ENCODE results near the gene COG6.

Gene COG6

GRCh38 chr13:39729156-39729555, 73.7 kb downstream of the COG6 start:
- Histone ChIP-seq H3K9ac (ENCODE audit: low read length) (no peak overlapping the region), H3F3A (ENCODE audit: insufficient read depth, low read length) (no peaks in the 10 kb centered on the region), H3K27me3 (replicated peaks; ENCODE audit: insufficient read depth, low read length) (no peaks in the 10 kb centered on the region), H3K9me2 (replicated peaks; ENCODE audit: insufficient read depth, low read length) (no peaks in the 10 kb centered on the region), H3K9me3 (replicated peaks; ENCODE audit: insufficient read depth, low read length) (no peaks in the 10 kb centered on the region), H2AFZ (ENCODE audit: low read length) (no peak overlapping the region), H3K36me3 (replicated peaks; ENCODE audit: insufficient read depth, low read length) (no peaks in the 10 kb centered on the region), H4K20me1 (ENCODE audit: insufficient read depth, low read length) (no peaks in the 10 kb centered on the region), H3K4me2 (ENCODE audit: low read depth, low read length) (no peak overlapping the region), H3K4me3 (ENCODE audit: low read length) (no peak overlapping the region), H3K79me2 (ENCODE audit: low read length) (no peaks in the 10 kb centered on the region), H3K4me1 (ENCODE audit: low read length) (no peaks in the 10 kb centered on the region), H3K27ac (ENCODE audit: low read length) (no peak overlapping the region)
- DNase-seq, result no peak
- TF ChIP-seq CTCF (IDR thresholded peaks at IDR 0.05; ENCODE audit: low read length) (no peak), EZH2 (optimal IDR thresholded peaks at IDR 0.05; ENCODE audit: low read depth, low read length) (no peak), EZH2phosphoT487 (IDR thresholded peaks at IDR 0.05; ENCODE audit: low read length) (no peak)

- Histone ChIP-seq H3K4me3 (ENCODE audit: low read length) (no peak overlapping the region), H3K27ac (ENCODE audit: low read length) (no peak overlapping the region), H3F3A (ENCODE audit: insufficient read depth, low read length) (no peaks in the 10 kb centered on the region), H3K4me2 (ENCODE audit: low read depth, low read length) (no peak overlapping the region), H3K9ac (ENCODE audit: low read length) (no peak overlapping the region), H3K27me3 (replicated peaks; ENCODE audit: insufficient read depth, low read length) (no peaks in the 10 kb centered on the region), H4K20me1 (ENCODE audit: insufficient read depth, low read length) (no peaks in the 10 kb centered on the region), H2AFZ (ENCODE audit: low read length) (no peak overlapping the region), H3K79me2 (ENCODE audit: low read length) (no peaks in the 10 kb centered on the region), H3K9me3 (replicated peaks; ENCODE audit: insufficient read depth, low read length) (no peaks in the 10 kb centered on the region), H3K9me2 (replicated peaks; ENCODE audit: insufficient read depth, low read length) (no peaks in the 10 kb centered on the region), H3K4me1 (ENCODE audit: low read length) (no peaks in the 10 kb centered on the region), H3K36me3 (replicated peaks; ENCODE audit: insufficient read depth, low read length) (no peaks in the 10 kb centered on the region)
- TF ChIP-seq CTCF (IDR thresholded peaks at IDR 0.05; ENCODE audit: low read length) (no peak), EZH2 (optimal IDR thresholded peaks at IDR 0.05; ENCODE audit: low read depth, low read length) (no peak), EZH2phosphoT487 (IDR thresholded peaks at IDR 0.05; ENCODE audit: low read length) (no peak)
- DNase-seq, result no peak
Measured at GRCh38 chr13:39734952-39735351, 79.5 kb downstream of the COG6 start.

- Histone ChIP-seq H3F3A (ENCODE audit: insufficient read depth, low read length) (no peaks in the 10 kb centered on the region), H2AFZ (ENCODE audit: low read length) (no peak overlapping the region), H3K9ac (ENCODE audit: low read length) (no peak overlapping the region), H3K27me3 (replicated peaks; ENCODE audit: insufficient read depth, low read length) (no peaks in the 10 kb centered on the region), H3K79me2 (ENCODE audit: low read length) (no peaks in the 10 kb centered on the region), H3K9me2 (replicated peaks; ENCODE audit: insufficient read depth, low read length) (no peaks in the 10 kb centered on the region), H3K4me3 (ENCODE audit: low read length) (no peak overlapping the region), H3K4me2 (ENCODE audit: low read depth, low read length) (no peak overlapping the region), H3K9me3 (replicated peaks; ENCODE audit: insufficient read depth, low read length) (no peaks in the 10 kb centered on the region), H3K27ac (ENCODE audit: low read length) (no peak overlapping the region), H4K20me1 (ENCODE audit: insufficient read depth, low read length) (no peaks in the 10 kb centered on the region), H3K4me1 (ENCODE audit: low read length) (no peaks in the 10 kb centered on the region), H3K36me3 (replicated peaks; ENCODE audit: insufficient read depth, low read length) (no peaks in the 10 kb centered on the region)
- TF ChIP-seq EZH2 (optimal IDR thresholded peaks at IDR 0.05; ENCODE audit: low read depth, low read length) (no peak), EZH2phosphoT487 (IDR thresholded peaks at IDR 0.05; ENCODE audit: low read length) (no peak), CTCF (IDR thresholded peaks at IDR 0.05; ENCODE audit: low read length) (no peak)
- DNase-seq, result no peak
Measured at GRCh38 chr13:39737047-39737446, 81.6 kb downstream of the COG6 start.

Data from MM.1S (cell line).